H1 (cell line): ENCODE measurements around the gene PLAU. TPM values are rescaled to one million over a fixed set of nuclear protein-coding genes. Genes with fewer than 3 reads are reported as not detected.

ENCODE experiments used
- CTCF ChIP-seq, 3 experiments: IDR thresholded peaks; 1 replicate in 2 of 3; 2 replicates in 1 of 3; pipeline versions ENCODE4 v1.5.1 to v1.6.1; 2011; ENCODE audit warnings: low read length in 3 of 3, mild to moderate bottlenecking in 3 of 3, inconsistent platforms in 2 of 3, low read depth in 1 of 3, moderate library complexity in 1 of 3; ENCODE audit not compliant: insufficient read depth in 1 of 3; ENCODE audit errors: control extremely low read depth in 1 of 3
- polyA plus RNA-seq, 7 experiments: library from polyadenylated mRNA; depleted of rRNA in 3 of 7; stranded (reverse) in 5 of 7; unstranded in 2 of 7; fragments of >200 nt in 5 of 7; fragments of 200-250 nt in 2 of 7; gene quantifications; 1 replicate in 5 of 7; 2 replicates in 1 of 7; 4 replicates in 1 of 7; pipeline versions ENCODE4 v1.2.1 to v1.2.3, GENCODE V29; 2011 to 2013; ENCODE audit warnings: missing spikeins in 2 of 7, mixed read lengths in 2 of 7
- total RNA-seq: library from RNA; stranded (reverse); fragmentation: NEBNext Ultra II Directional; extraction: Animal tissue kit (Norgen Biotek cat#: 25700); gene quantifications from 2 replicates; pipeline ENCODE4 v1.2.1, GENCODE V29; 2021

PLAU gene
- total and polyA plus RNA-seq, 2 of the 8 experiments (the other 6 are each of a cell fraction or from before 2014, with no cell fraction given) = 16.2 to 26.1 TPM

DNA sequence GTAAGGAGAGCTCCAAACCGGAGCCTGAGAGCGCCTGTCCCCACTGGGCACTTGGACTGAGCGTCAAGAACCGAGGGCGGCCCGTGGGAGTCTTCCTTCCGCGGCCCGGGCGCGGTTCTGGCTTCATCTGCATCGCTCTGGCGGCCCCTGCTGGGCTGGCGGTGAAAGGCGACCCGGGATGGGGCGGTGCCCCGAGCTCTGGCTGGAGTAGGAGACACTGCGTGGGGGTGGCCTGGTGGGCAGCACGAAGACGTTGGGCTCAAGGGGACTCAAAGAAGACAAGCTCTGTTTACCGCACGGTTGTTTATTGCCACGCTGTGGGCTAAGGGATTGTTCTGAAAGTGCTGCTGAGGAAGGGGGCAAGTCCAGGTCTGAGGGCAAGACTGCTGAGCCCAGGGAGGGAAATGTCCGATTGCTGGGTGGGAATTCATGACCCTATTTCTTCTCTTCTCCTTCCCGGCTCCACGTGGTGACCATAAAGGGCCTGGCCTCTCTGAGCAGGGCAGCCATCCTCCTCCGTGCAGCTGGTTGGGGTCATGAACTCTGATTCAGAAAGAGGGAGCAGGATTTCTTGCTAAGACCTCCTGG is 29.8 kb downstream of the PLAU start (continued):
- TF ChIP-seq CTCF (IDR thresholded peaks at IDR 0.05; ENCODE audit: control extremely low read depth in 1 of 3, insufficient read depth in 1 of 3, low read depth in 1 of 3, low read length in 3 of 3) = peak; percentile 88 to 90 (median 90)
